GM23338 (cell line): ENCODE data around the gene DNAI1. TPM values are rescaled to one million over a fixed set of nuclear protein-coding genes. Genes with fewer than 3 reads are reported as not detected.

Source experiments
- ATAC-seq: fragments of 200-7000 bp; cut with Tn5 transposase; 3 replicates; pipeline ENCODE4 v1.9.1; 2020
- DNase-seq: peaks from one replicate; pipeline ENCODE4 v3.0.0-alpha.2; 2015; ENCODE audit warnings: low spot score
- H2AFZ ChIP-seq: fragments of 200-600 bp; sonication (generic); 2 replicates; pipeline ENCODE4 v1.8.0; 2016; ENCODE audit warnings: antibody characterized with exemption, mild to moderate bottlenecking, moderate library complexity
- H3F3A ChIP-seq: fragments of 200-600 bp; sonication (generic); replicated peaks from 2 replicates; pipeline ENCODE4 v1.8.0; 2017; ENCODE audit warnings: antibody characterized with exemption, mixed run types, low read depth
- H3K27ac ChIP-seq: fragments of 200-600 bp; sonication (generic); 2 replicates; pipeline ENCODE4 v1.6.1; 2016; ENCODE audit warnings: low read depth
- H3K27me3 ChIP-seq: fragments of 200-600 bp; sonication (generic); 2 replicates; pipeline ENCODE4 v1.8.0; 2016; ENCODE audit warnings: mild to moderate bottlenecking, mixed run types, moderate library complexity; ENCODE audit not compliant: insufficient read depth
- H3K36me3 ChIP-seq: fragments of 200-600 bp; sonication (generic); 2 replicates; pipeline ENCODE4 v1.8.0; 2016; ENCODE audit warnings: mild to moderate bottlenecking; ENCODE audit not compliant: insufficient read depth
- H3K4me1 ChIP-seq: fragments of 200-600 bp; sonication (generic); 2 replicates; pipeline ENCODE4 v1.8.0; 2016; ENCODE audit warnings: mild to moderate bottlenecking, moderate library complexity; ENCODE audit not compliant: insufficient read depth
- H3K4me2 ChIP-seq: fragments of 200-600 bp; sonication (generic); 2 replicates; pipeline ENCODE4 v1.7.1; 2017; ENCODE audit warnings: mixed run types
- H3K4me3 ChIP-seq: fragments of 200-600 bp; sonication (generic); 2 replicates; pipeline ENCODE4 v1.6.1; 2016; ENCODE audit warnings: mixed run types
- H3K79me2 ChIP-seq: fragments of 200-600 bp; sonication (generic); replicated peaks from 2 replicates; pipeline ENCODE4 v1.8.0; 2017; ENCODE audit warnings: mild to moderate bottlenecking; ENCODE audit not compliant: insufficient read depth
- H3K9me2 ChIP-seq: fragments of 200-600 bp; sonication (generic); 2 replicates; pipeline ENCODE4 v1.8.0; 2017; ENCODE audit not compliant: insufficient read depth
- H4K20me1 ChIP-seq: fragments of 200-600 bp; sonication (generic); replicated peaks from 2 replicates; pipeline ENCODE4 v1.8.0; 2017; ENCODE audit warnings: mild to moderate bottlenecking; ENCODE audit not compliant: insufficient read depth
- H3K27ac Mint-ChIP-seq: 2 replicates; pipeline ENCODE4 v1.8.0; 2020; ENCODE audit warnings: inconsistent platforms, mild to moderate bottlenecking, moderate library complexity, mixed read lengths
- H3K27me3 Mint-ChIP-seq: 3 replicates; pipeline ENCODE4 v1.8.0; 2022; ENCODE audit warnings: low read depth, mild to moderate bottlenecking, moderate library complexity, mixed read lengths, inconsistent platforms; ENCODE audit not compliant: insufficient read depth, poor library complexity
- H3K36me3 Mint-ChIP-seq: 3 replicates; pipeline ENCODE4 v1.8.0; 2021; ENCODE audit warnings: low read depth, mild to moderate bottlenecking, inconsistent platforms, moderate library complexity, mixed read lengths
- H3K4me1 Mint-ChIP-seq: 3 replicates; pipeline ENCODE4 v1.8.0; 2020; ENCODE audit warnings: mild to moderate bottlenecking, inconsistent platforms, mixed read lengths
- H3K4me3 Mint-ChIP-seq: 3 replicates; pipeline ENCODE4 v1.8.0; 2021; ENCODE audit warnings: moderate library complexity, mild to moderate bottlenecking, inconsistent platforms, mixed read lengths
- H3K9me3 Mint-ChIP-seq: 3 replicates; pipeline ENCODE4 v1.8.0; 2020; ENCODE audit warnings: moderate library complexity, mild to moderate bottlenecking, inconsistent platforms, mixed read lengths
- ETS1 ChIP-seq: IDR thresholded peaks from 2 replicates; pipeline ENCODE4 v1.6.1; 2016; ENCODE audit warnings: antibody characterized with exemption
- EZH2 ChIP-seq: fragments of 200-600 bp; sonication (generic); IDR thresholded peaks from one replicate; pipeline ENCODE4 v1.8.0; 2017; ENCODE audit warnings: antibody characterized with exemption, mild to moderate bottlenecking, low read depth; ENCODE audit not compliant: unreplicated experiment
- EZH2phosphoT487 ChIP-seq: fragments of 200-600 bp; sonication (generic); IDR thresholded peaks from one replicate; pipeline ENCODE4 v1.8.1; 2018; ENCODE audit warnings: antibody characterized with exemption; ENCODE audit not compliant: unreplicated experiment
- JUNB ChIP-seq: IDR thresholded peaks from one replicate; pipeline ENCODE4 v1.6.1; 2016; ENCODE audit warnings: antibody characterized with exemption; ENCODE audit not compliant: unreplicated experiment
- POLR2AphosphoS5 ChIP-seq: IDR thresholded peaks from 2 replicates; pipeline ENCODE4 v1.6.1; 2016; ENCODE audit warnings: antibody characterized with exemption, low read depth
- REST ChIP-seq: IDR thresholded peaks from one replicate; pipeline ENCODE4 v1.6.1; 2018; ENCODE audit warnings: antibody characterized with exemption; ENCODE audit not compliant: unreplicated experiment
- ZNF114 ChIP-seq: fragments of 250-450 bp; sonication (Bioruptor Pico); IDR thresholded peaks from 2 replicates; pipeline ENCODE4 v1.5.0; 2020; ENCODE audit warnings: mild to moderate bottlenecking, moderate library complexity
- polyA plus RNA-seq: library from polyadenylated mRNA; unstranded; fragments of >200 nt; fragmentation: Nextera tagmentation; extraction: Ambion mirVana; gene quantifications from 2 replicates; pipeline ENCODE4 v1.2.1, GENCODE V29; 2016
- total RNA-seq: library from RNA; depleted of rRNA; stranded (reverse); fragments of >200 nt; shearing (Covaris generic); gene quantifications from 2 replicates; pipeline ENCODE4 v1.2.3, GENCODE V29; 2014
- TF ChIP-seq, protein P1 (sequence below): fragments of 250-450 bp; sonication (Bioruptor Pico); IDR thresholded peaks from 2 replicates; pipeline ENCODE4 v1.5.0; 2020; ENCODE audit warnings: mild to moderate bottlenecking, moderate library complexity

Gene DNAI1
- total and polyA plus RNA-seq, 2 experiments from 2014 or later, result 1.0 to 1.1 TPM

GRCh38 chr9:34555002-34555348 lies 96.4 kb downstream of the DNAI1 start (continued):
- TF ChIP-seq, protein P1, sequence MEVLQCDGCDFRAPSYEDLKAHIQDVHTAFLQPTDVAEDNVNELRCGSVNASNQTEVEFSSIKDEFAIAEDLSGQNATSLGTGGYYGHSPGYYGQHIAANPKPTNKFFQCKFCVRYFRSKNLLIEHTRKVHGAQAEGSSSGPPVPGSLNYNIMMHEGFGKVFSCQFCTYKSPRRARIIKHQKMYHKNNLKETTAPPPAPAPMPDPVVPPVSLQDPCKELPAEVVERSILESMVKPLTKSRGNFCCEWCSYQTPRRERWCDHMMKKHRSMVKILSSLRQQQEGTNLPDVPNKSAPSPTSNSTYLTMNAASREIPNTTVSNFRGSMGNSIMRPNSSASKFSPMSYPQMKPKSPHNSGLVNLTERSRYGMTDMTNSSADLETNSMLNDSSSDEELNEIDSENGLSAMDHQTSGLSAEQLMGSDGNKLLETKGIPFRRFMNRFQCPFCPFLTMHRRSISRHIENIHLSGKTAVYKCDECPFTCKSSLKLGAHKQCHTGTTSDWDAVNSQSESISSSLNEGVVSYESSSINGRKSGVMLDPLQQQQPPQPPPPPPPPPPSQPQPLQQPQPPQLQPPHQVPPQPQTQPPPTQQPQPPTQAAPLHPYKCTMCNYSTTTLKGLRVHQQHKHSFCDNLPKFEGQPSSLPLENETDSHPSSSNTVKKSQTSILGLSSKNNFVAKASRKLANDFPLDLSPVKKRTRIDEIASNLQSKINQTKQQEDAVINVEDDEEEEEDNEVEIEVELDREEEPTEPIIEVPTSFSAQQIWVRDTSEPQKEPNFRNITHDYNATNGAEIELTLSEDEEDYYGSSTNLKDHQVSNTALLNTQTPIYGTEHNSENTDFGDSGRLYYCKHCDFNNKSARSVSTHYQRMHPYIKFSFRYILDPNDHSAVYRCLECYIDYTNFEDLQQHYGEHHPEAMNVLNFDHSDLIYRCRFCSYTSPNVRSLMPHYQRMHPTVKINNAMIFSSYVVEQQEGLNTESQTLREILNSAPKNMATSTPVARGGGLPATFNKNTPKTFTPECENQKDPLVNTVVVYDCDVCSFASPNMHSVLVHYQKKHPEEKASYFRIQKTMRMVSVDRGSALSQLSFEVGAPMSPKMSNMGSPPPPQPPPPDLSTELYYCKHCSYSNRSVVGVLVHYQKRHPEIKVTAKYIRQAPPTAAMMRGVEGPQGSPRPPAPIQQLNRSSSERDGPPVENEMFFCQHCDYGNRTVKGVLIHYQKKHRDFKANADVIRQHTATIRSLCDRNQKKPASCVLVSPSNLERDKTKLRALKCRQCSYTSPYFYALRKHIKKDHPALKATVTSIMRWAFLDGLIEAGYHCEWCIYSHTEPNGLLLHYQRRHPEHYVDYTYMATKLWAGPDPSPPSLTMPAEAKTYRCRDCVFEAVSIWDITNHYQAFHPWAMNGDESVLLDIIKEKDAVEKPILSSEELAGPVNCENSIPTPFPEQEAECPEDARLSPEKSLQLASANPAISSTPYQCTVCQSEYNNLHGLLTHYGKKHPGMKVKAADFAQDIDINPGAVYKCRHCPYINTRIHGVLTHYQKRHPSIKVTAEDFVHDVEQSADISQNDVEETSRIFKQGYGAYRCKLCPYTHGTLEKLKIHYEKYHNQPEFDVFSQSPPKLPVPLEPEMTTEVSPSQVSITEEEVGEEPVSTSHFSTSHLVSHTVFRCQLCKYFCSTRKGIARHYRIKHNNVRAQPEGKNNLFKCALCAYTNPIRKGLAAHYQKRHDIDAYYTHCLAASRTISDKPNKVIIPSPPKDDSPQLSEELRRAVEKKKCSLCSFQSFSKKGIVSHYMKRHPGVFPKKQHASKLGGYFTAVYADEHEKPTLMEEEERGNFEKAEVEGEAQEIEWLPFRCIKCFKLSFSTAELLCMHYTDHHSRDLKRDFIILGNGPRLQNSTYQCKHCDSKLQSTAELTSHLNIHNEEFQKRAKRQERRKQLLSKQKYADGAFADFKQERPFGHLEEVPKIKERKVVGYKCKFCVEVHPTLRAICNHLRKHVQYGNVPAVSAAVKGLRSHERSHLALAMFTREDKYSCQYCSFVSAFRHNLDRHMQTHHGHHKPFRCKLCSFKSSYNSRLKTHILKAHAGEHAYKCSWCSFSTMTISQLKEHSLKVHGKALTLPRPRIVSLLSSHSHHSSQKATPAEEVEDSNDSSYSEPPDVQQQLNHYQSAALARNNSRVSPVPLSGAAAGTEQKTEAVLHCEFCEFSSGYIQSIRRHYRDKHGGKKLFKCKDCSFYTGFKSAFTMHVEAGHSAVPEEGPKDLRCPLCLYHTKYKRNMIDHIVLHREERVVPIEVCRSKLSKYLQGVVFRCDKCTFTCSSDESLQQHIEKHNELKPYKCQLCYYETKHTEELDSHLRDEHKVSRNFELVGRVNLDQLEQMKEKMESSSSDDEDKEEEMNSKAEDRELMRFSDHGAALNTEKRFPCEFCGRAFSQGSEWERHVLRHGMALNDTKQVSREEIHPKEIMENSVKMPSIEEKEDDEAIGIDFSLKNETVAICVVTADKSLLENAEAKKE (CRISPR knock-in tag), result no peak

DNA sequence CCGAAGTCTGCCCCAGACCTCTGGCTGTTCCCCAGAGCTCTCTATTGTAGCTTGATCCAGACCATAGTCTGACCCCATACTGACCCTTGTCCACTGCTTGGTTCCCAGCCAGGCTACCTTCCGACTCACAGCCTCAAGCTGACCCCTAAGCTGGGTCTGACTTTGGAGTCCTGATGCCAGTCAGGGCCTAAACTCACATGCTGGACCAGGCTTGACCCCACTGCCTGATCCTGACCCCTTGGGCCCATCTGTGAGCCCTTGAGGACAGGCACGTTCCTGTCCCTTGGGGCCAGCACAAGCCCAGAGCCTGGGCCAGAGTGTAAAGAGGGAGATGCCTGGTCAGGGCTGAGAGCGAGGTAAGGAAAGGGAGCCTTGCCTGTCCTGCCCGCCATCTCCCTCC lies 96.9 kb downstream of the DNAI1 start:
- H3F3A ChIP-seq, result no peaks in the 10 kb centered on the region
- no peaks in the 10 kb centered on the region for H3K27me3 ChIP-seq
- H3K27ac Mint-ChIP-seq, result no peak overlapping the region
- no peaks in the 10 kb centered on the region for H3K36me3 Mint-ChIP-seq
- H3K9me3 Mint-ChIP-seq, result no peaks in the 10 kb centered on the region
- ATAC-seq, result no peak
- no peak overlapping the region for H3K4me2 ChIP-seq
- no peak overlapping the region for H2AFZ ChIP-seq
- no peaks in the 10 kb centered on the region for H3K36me3 ChIP-seq
- no peak overlapping the region for H3K4me3 Mint-ChIP-seq
- peaks cover 29% of the 10 kb centered on the region for H3K4me1 ChIP-seq
- H3K9me2 ChIP-seq, result no peaks in the 10 kb centered on the region
- DNase-seq, result no peak
- H4K20me1 ChIP-seq, result no peaks in the 10 kb centered on the region
- no peak overlapping the region for H3K27ac ChIP-seq
- no peaks in the 10 kb centered on the region for H3K79me2 ChIP-seq
- H3K4me3 ChIP-seq, result no peak overlapping the region
- H3K27me3 Mint-ChIP-seq, result peaks cover 20% of the 10 kb centered on the region
- peaks cover 38% of the 10 kb centered on the region for H3K4me1 Mint-ChIP-seq
- TF ChIP-seq JUNB, result no peak
- TF ChIP-seq ZNF114, result no peak
- no peak for TF ChIP-seq REST
- TF ChIP-seq ETS1, result no peak
- no peak for TF ChIP-seq POLR2AphosphoS5
- TF ChIP-seq EZH2phosphoT487, result no peak
- TF ChIP-seq EZH2, result no peak
